Lower leg skin (tissue), 3 donors: Measurements from ENCODE around the gene NELFB.

Experiments
- CTCF ChIP-seq, 3 donors: fragments of 450-650 bp; IDR thresholded peaks; one replicate each; pipeline ENCODE4 v1.5.1; 2016; ENCODE audit warnings: antibody characterized with exemption in 3 of 3, mild to moderate bottlenecking in 3 of 3, moderate library complexity in 2 of 3
- POLR2A ChIP-seq, 2 donors: fragments of 450-650 bp; IDR thresholded peaks; one replicate each; pipeline ENCODE4 v1.6.1; 2016 to 2017; ENCODE audit warnings: antibody characterized with exemption in 2 of 2, mild to moderate bottlenecking in 1 of 2, moderate library complexity in 1 of 2

GRCh38 chr9:137314561-137315560 is 59.7 kb downstream of the NELFB start:
- TF ChIP-seq CTCF (IDR thresholded peaks at IDR 0.05): no peak
- no peak for TF ChIP-seq POLR2A (IDR thresholded peaks at IDR 0.05)
